OCI-LY7 (cell line): ENCODE results near the gene COQ10A. TPM values are rescaled to one million over a fixed set of nuclear protein-coding genes. Genes with fewer than 3 reads are reported as not detected.

ENCODE experiments used
- BruUV-seq: library from RNA; stranded (reverse); fragments of 400-500 nt; replicated peaks from 2 replicates; lab custom pipeline; 2021; lab: Mats Ljungman, UMichigan
- CTCF ChIA-PET: fragments of 300-600 bp; sonication (Branson Sonifier 250); formaldehyde crosslinking; loops from one replicate; lab custom pipeline; 2022; ENCODE audit warnings: antibody characterized with exemption; ENCODE audit not compliant: unreplicated experiment; lab: Charles Lee
- POLR2A ChIA-PET: fragments of 300-600 bp; sonication (Branson Sonifier 250); formaldehyde crosslinking; loops from one replicate; lab custom pipeline; 2022; ENCODE audit warnings: antibody characterized with exemption; lab: Charles Lee
- DNase-seq: peaks from one replicate; pipeline ENCODE4 v3.0.0-alpha.2; 2015; ENCODE audit warnings: low spot score
- H2AFZ ChIP-seq: fragments of 200-600 bp; sonication (generic), shearing (Covaris generic); 2 replicates; pipeline ENCODE4 v1.6.1; 2014; ENCODE audit warnings: mild to moderate bottlenecking, antibody characterized with exemption, low read length, moderate library complexity
- H3K27ac ChIP-seq: fragments of 200-600 bp; sonication (generic); 2 replicates; pipeline ENCODE4 v1.5.1; 2014; ENCODE audit warnings: mixed run types, low read depth, mild to moderate bottlenecking, moderate library complexity, low read length, inconsistent platforms; ENCODE audit not compliant: poor library complexity, severe bottlenecking
- H3K36me3 ChIP-seq: fragments of 200-600 bp; sonication (generic); 2 replicates; pipeline ENCODE4 v1.6.1; 2014; ENCODE audit warnings: mild to moderate bottlenecking, antibody characterized with exemption, low read length, moderate library complexity, mixed read lengths; ENCODE audit not compliant: insufficient read depth
- H3K4me1 ChIP-seq: fragments of 200-600 bp; sonication (generic); 2 replicates; pipeline ENCODE4 v1.5.1; 2014; ENCODE audit warnings: mild to moderate bottlenecking, low read length; ENCODE audit not compliant: insufficient read depth, poor library complexity, severe bottlenecking
- H3K4me2 ChIP-seq: fragments of 200-600 bp; sonication (generic); 2 replicates; pipeline ENCODE4 v1.6.1; 2014; ENCODE audit warnings: mild to moderate bottlenecking, low read length
- H3K4me3 ChIP-seq: fragments of 200-600 bp; sonication (generic); 2 replicates; pipeline ENCODE4 v1.5.1; 2014; ENCODE audit warnings: mild to moderate bottlenecking, low read depth, low read length; ENCODE audit not compliant: poor library complexity, severe bottlenecking
- H3K79me2 ChIP-seq: fragments of 200-600 bp; sonication (generic); 2 replicates; pipeline ENCODE4 v1.6.1; 2016; ENCODE audit warnings: low read depth, mild to moderate bottlenecking, low read length, moderate library complexity, mixed read lengths; ENCODE audit not compliant: insufficient read depth
- H3K9me2 ChIP-seq: fragments of 200-600 bp; sonication (generic); 2 replicates; pipeline ENCODE4 v1.6.1; 2016; ENCODE audit warnings: mild to moderate bottlenecking, low read length, mixed read lengths; ENCODE audit not compliant: insufficient read depth
- H3K9me3 ChIP-seq: fragments of 200-600 bp; sonication (generic); 2 replicates; pipeline ENCODE4 v1.6.1; 2014; ENCODE audit warnings: mild to moderate bottlenecking, mixed run types, low read length, mixed read lengths
- H4K20me1 ChIP-seq: fragments of 200-600 bp; sonication (generic); 2 replicates; pipeline ENCODE4 v1.6.1; 2014; ENCODE audit warnings: mild to moderate bottlenecking, antibody characterized with exemption, low read length, moderate library complexity, mixed read lengths; ENCODE audit not compliant: insufficient read depth
- CTCF ChIP-seq: fragments of 200-600 bp; sonication (generic); conservative IDR thresholded peaks from 2 replicates; pipeline ENCODE4 v1.5.1; 2014; ENCODE audit warnings: mild to moderate bottlenecking, antibody characterized with exemption, low read length, moderate library complexity, mixed read lengths
- EZH2phosphoT487 ChIP-seq: fragments of 200-600 bp; sonication (generic); IDR thresholded peaks from 2 replicates; pipeline ENCODE4 v1.6.1; 2018; ENCODE audit warnings: low read depth, borderline replicate concordance, mild to moderate bottlenecking, mixed run types, antibody characterized with exemption, low read length, moderate library complexity, mixed read lengths
- intact Hi-C: fragments of 100-400 bp; cut with micrococcal nuclease; formaldehyde crosslinking; loops from one replicate; pipeline ENCODE4 v1.10.0; 2022; ENCODE audit not compliant: unreplicated experiment
- total RNA-seq, 2 experiments: library from RNA; depleted of rRNA in 1 of 2; stranded (reverse); fragments of >200 nt in 1 of 2; shearing (Covaris generic) in 1 of 2; gene quantifications; 2 replicates each; pipeline ENCODE4 v1.2.3, GENCODE V29; 2014 to 2022

The COQ10A gene
- total RNA-seq, 2 experiments from 2014 or later, result 20.6 to 22.1 TPM

GRCh38 chr12:56304276-56304675 lies 37.5 kb downstream of the COQ10A start:
- Histone ChIP-seq H3K9me2 (no peaks in the 10 kb centered on the region), H3K9me3 (no peaks in the 10 kb centered on the region), H2AFZ (no peak overlapping the region), H3K4me3 (no peak overlapping the region), H3K27ac (no peak overlapping the region), H3K4me1 (peaks cover 30% of the 10 kb centered on the region), H4K20me1 (0 out of 2 replicates have a peak, but pooled peaks cover under 1% of the 10 kb centered on the region), H3K79me2 (peaks cover 18% of the 10 kb centered on the region), H3K36me3 (peaks cover 45% of the 10 kb centered on the region; the same call in 1 of the 2 replicates), H3K4me2 (no peak overlapping the region)
- ChIA-PET CTCF (interaction anchor here (1.5 kb wide), 1 partner anchor 160 kb away, joined by 4 read pairs; no protein-coding TSS in a partner anchor), POLR2A (no interaction called here)
- intact Hi-C loops, result no loop called here
- no peak for TF ChIP-seq EZH2phosphoT487
- no peak for TF ChIP-seq CTCF
- DNase-seq, result no peak
- no TSS peak for BruUV-seq

- intact Hi-C loops, result no loop called here
- no TSS peak for BruUV-seq
- Histone ChIP-seq H3K4me1 (peaks cover 30% of the 10 kb centered on the region), H3K27ac (no peak overlapping the region), H3K9me3 (no peaks in the 10 kb centered on the region), H3K4me3 (no peak overlapping the region), H3K79me2 (peaks cover 12% of the 10 kb centered on the region; the same call in 1 of the 2 replicates), H3K4me2 (no peak overlapping the region), H2AFZ (no peak overlapping the region), H4K20me1 (no peaks in the 10 kb centered on the region), H3K36me3 (peaks cover 50% of the 10 kb centered on the region), H3K9me2 (no peaks in the 10 kb centered on the region)
- DNase-seq, result no peak
- ChIA-PET CTCF (interaction anchor here (0.6 to 1.5 kb wide), 2 partner anchors 11 to 159 kb away, joined by 4 read pairs; no protein-coding TSS in a partner anchor), POLR2A (interaction anchor here (0.8 to 1.0 kb wide), 2 partner anchors 117 to 155 kb away, joined by 3 read pairs; no protein-coding TSS in a partner anchor)
- no peak for TF ChIP-seq CTCF
- no peak for TF ChIP-seq EZH2phosphoT487
Observed at GRCh38 chr12:56304872-56305590, 38.3 kb downstream of the COQ10A start.
